GM18868 (cell line): ENCODE results near the gene PRDM10.
"Not testable (repeated sequence)": the region's sequence is repeated elsewhere in the genome, so short reads cannot be mapped to it uniquely, and the experiment has no call there.

Experiments used
- ATAC-seq: cut with Tn5 transposase; IDR thresholded peaks from one replicate; pipeline ENCODE4 v1.9.1; 2021; ENCODE audit warnings: mild to moderate bottlenecking, moderate library complexity; ENCODE audit not compliant: unreplicated experiment

Gene PRDM10

GRCh38 chr11:130002352-130002845, at the start of gene PRDM10:
Gene PRDM10 (minus strand): TSS chr11:130002835. CDS start chr11:129960964, 41,871 bp downstream.
- peak; percentile 45 for ATAC-seq

- no peak for ATAC-seq
Observed at GRCh38 chr11:130051082-130051481, 48.4 kb upstream of the PRDM10 start.

GRCh38 chr11:130050257-130050656, 47.6 kb upstream of the PRDM10 start:
- ATAC-seq: no peak

GRCh38 chr11:130049328-130049771, 46.7 kb upstream of the PRDM10 start:
- ATAC-seq: no peak

- no peak for ATAC-seq
Observed at GRCh38 chr11:130047141-130047540, 44.5 kb upstream of the PRDM10 start.

- no peak for ATAC-seq
Observed at GRCh38 chr11:130043575-130043974, 40.9 kb upstream of the PRDM10 start.

- no peak for ATAC-seq
Observed at GRCh38 chr11:130042093-130042591, 39.5 kb upstream of the PRDM10 start.

GRCh38 chr11:130040281-130040940, 37.8 kb upstream of the PRDM10 start:
- no peak for ATAC-seq

GRCh38 chr11:130037881-130038585, 35.4 kb upstream of the PRDM10 start:
- no peak for ATAC-seq

GRCh38 chr11:130037058-130037457, 34.4 kb upstream of the PRDM10 start:
- no peak for ATAC-seq

GRCh38 chr11:130034236-130034635, 31.6 kb upstream of the PRDM10 start:
- no peak for ATAC-seq

GRCh38 chr11:130032931-130033330, 30.3 kb upstream of the PRDM10 start:
- ATAC-seq: no peak

GRCh38 chr11:130031945-130032344, 29.3 kb upstream of the PRDM10 start:
- ATAC-seq: no peak

- no peak for ATAC-seq
Observed at GRCh38 chr11:130031056-130031455, 28.4 kb upstream of the PRDM10 start.

- ATAC-seq: no peak
Observed at GRCh38 chr11:130029137-130029536, 26.5 kb upstream of the PRDM10 start.

- ATAC-seq: no peak
Observed at GRCh38 chr11:130025371-130025770, 22.7 kb upstream of the PRDM10 start.

GRCh38 chr11:130024361-130024760, 21.7 kb upstream of the PRDM10 start:
- no peak for ATAC-seq

GRCh38 chr11:130023204-130023603, 20.6 kb upstream of the PRDM10 start:
- ATAC-seq: peak; percentile 93

GRCh38 chr11:130022799-130023198, 20.2 kb upstream of the PRDM10 start:
- peak; percentile 35 for ATAC-seq

GRCh38 chr11:130021606-130022005, 19.0 kb upstream of the PRDM10 start:
- not testable (repeated sequence) for ATAC-seq

- no peak for ATAC-seq
Observed at GRCh38 chr11:130020323-130020722, 17.7 kb upstream of the PRDM10 start.

GRCh38 chr11:130015846-130016245, 13.2 kb upstream of the PRDM10 start:
- ATAC-seq: not testable (repeated sequence)
